Midbrain (tissue), 1 donor: Measurements from ENCODE around the gene DENND11.
A peak's percentile ranks its signal among the peaks of the same experiment; 100 is the strongest.

Source experiments
- DNase-seq: peaks from one replicate; lab custom pipeline; 2025; lab: John Stamatoyannopoulos, UW

DENND11 gene, protein sequence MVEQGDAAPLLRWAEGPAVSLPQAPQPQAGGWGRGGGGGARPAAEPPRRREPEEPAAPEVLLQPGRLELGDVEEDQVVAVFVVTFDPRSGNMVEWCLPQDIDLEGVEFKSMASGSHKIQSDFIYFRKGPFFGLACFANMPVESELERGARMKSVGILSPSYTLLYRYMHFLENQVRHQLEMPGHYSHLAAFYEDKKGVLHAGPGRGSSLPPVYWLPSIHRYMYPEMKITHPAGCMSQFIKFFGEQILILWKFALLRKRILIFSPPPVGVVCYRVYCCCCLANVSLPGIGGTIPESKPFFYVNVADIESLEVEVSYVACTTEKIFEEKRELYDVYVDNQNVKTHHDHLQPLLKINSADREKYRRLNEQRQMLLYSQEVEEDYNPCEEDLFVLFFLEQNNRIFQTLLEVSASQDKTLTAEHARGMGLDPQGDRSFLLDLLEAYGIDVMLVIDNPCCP

DNA sequence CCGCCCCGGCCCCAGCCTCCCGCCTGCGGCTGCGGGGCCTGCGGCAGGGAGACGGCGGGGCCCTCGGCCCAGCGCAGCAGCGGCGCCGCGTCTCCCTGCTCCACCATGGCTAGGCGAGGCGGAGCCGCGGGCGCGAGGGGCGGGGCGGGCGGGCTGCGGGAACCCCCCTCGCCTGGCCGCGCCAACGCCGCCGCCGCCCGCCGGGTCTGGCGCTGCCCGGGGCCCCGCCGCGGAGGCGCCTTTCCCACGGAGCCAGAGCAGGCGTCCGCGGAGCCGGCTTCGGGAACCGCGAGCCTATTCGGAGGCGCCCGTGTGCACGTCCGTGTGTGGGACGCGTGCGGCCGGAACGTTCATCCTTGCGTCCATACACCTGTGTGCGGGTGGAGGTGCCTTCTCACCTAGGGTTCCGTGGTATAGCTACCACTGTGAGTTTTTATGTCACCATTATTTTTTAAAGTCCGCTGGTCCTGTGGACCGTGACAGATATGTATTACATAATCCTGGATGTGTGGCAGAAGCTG is at the start of gene DENND11:
TSS of gene DENND11 (minus strand) at position 120 of the 521 bp plus-strand sequence. CDS start at position 107, 13 bp downstream.
- peak; percentile 51 for DNase-seq

DNA sequence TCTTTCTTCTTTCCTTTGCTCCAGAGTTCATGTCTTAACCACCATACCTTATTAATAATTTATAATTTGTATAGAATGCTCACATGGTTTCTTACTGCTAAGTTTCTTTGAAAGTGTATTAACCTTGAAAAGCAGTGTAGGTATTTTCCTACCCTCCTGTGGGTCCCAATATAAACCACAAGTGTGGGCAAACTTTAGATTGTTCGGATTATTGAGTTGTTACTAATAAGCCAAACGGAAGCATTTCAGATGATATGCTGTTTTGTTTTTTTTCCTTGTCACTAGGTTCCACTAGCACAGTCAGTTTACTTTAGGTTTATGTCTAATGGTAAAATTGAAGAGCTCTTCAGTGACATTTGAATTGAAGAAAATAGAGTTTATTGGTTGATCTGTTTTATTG is 46.4 kb upstream of the DENND11 start:
- DNase-seq: no peak

DNA sequence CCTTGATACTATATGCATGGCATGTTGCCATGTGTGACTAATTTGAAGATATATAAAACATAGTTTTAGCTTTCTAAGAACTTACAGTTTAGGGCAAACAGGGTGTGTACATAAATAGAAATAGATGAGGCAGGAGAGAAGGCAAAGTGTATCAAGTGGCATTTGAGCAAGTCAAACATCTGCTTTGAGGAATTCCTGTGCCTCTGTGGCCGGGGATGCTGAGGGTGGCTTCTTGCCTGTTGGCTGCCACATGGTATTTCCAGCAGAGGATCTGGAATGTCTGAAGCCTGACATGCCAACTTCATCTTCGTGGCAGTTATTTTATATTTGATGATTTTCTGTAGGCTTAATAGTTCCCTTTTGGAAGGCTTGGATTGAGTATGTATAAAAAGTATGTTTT is 42.2 kb upstream of the DENND11 start:
- no peak for DNase-seq

DNA sequence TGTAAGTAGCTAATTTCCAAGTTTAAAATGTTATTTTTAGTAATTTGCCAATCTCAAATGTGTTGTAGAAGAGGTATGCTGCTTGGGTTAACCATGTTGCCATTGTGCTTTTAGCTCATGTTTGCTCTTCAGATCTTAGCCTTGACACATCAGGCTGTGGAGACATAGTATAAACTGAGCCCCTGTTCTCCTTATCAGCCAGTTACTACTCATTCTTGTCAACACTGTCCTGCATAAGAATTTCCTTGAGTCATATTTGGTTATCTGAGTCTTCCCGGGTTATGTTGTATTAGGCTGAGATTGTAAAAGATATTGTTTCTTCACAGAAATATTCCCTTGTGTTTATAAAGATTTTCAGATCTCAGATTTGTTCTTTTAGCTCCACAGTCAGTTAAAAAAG is 40.3 kb upstream of the DENND11 start:
- DNase-seq: no peak

GRCh38 chr7:141739250-141739649 is 37.3 kb upstream of the DENND11 start:
- DNase-seq: no peak

GRCh38 chr7:141738592-141739013 is 36.6 kb upstream of the DENND11 start:
- no peak for DNase-seq

DNA sequence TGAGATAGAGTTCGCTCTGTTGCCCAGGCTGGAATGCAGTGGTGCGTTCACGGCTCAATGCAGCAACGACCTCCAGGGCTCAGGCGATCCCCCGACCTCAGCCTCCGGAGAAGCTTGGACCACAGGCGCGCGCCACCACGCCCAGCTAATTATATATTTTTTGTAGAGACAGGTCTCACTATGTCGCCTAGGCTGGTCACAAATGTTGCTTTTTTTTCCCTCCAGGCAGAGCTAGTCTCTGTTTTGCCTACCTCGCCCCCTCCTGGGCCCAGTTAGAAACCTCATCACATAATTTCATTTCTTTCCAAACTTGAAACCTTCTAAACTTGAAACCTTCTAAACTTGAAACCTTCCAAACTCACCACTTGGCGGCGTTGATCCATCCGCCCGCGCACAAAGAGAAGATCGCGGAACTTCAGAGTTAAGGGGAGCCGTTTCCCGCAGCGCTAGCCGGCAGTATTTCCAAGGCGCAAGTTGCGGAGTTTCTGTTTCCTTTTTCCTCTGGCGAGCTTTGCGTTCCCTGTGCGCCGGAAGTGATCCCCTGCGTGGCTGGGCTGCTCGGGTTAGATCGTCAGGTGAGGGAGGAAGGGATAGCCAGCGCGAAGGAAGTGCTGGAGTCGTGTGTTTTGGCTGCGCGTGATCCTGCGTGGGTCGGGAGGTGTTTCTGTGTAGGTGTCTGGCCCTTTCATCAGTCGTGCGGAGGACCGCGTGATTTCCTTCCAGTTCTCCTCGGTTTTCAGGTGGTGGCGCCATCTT is 36.0 kb upstream of the DENND11 start, which contains the start of gene SSBP1:
TSS of gene SSBP1 (plus strand) at position 523 of the 756 bp plus-strand sequence. CDS start 809 bp downstream, outside the sequence.
- DNase-seq: peak; percentile 95

- no peak for DNase-seq
Measured at GRCh38 chr7:141737118-141737835, 35.3 kb upstream of the DENND11 start.

DNA sequence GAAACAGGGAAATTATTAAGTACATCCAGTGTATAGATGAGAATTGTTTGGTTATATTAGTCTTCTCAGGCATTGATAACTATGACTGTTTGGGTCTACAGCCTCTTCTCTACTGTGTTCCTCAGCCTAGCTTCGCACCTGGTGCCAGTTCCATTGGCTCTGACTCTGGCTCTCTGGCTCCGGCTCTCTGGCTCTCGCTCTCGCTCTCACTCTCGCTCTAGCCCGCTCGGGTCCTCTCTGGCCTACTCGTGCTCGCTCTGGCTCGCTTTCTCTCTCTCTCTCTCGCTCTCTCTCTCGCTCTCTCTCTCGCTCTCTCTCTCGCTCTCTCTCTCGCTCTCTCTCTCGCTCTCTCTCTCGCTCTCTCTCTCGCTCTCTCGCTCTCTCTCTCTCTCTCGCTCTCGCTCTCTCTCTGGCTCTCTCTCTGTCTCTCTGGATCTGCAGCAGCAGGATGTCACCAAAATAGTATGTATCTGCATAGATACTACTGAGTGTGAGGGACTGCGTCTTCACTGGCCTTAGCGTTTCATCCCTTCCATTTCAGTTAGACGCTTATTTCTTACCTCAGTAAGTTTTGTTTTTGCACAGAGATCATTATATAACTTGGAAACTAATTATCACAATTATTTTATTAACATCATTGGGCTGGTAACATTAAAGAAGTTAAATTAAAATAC is 29.6 kb upstream of the DENND11 start:
- DNase-seq: no peak

GRCh38 chr7:141729020-141729419 is 27.1 kb upstream of the DENND11 start:
- DNase-seq: no peak

DNA sequence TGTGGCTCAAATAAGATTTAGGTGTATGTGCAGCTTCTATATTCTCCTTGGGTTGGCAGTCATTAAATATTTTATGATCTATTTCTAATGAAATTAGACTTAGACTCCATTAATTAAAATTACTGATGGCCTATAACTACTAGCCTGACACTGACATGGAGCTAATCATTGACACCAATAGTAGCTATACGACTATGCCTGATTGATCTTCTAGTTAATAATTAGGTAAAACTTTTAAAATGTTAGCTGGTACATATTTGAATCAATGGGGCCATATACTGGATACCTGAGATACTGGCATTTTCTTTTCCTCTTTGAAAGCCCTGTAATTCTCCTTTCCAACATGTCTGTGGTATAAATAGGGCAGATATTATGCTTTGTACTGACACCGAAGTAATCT is 20.6 kb upstream of the DENND11 start:
- no peak for DNase-seq

DNA sequence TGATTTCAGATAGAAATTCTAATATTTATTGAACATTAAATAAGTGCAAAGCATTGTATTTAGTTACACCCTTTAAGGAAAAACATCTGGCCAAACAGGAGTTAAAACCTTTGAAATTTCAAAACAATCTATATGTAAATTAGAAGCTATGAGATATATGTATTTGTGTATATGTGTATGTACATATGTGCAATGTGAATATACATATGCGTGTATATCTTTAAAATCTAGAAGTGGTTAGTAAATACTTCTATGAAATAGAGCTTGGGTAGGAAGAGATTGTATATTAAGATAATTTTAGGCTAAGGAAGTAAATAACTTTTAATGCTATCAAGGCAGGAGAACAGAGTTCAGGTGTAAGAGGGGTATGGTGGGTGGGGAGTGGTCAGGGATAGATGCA is 15.5 kb upstream of the DENND11 start:
- DNase-seq: no peak

DNA sequence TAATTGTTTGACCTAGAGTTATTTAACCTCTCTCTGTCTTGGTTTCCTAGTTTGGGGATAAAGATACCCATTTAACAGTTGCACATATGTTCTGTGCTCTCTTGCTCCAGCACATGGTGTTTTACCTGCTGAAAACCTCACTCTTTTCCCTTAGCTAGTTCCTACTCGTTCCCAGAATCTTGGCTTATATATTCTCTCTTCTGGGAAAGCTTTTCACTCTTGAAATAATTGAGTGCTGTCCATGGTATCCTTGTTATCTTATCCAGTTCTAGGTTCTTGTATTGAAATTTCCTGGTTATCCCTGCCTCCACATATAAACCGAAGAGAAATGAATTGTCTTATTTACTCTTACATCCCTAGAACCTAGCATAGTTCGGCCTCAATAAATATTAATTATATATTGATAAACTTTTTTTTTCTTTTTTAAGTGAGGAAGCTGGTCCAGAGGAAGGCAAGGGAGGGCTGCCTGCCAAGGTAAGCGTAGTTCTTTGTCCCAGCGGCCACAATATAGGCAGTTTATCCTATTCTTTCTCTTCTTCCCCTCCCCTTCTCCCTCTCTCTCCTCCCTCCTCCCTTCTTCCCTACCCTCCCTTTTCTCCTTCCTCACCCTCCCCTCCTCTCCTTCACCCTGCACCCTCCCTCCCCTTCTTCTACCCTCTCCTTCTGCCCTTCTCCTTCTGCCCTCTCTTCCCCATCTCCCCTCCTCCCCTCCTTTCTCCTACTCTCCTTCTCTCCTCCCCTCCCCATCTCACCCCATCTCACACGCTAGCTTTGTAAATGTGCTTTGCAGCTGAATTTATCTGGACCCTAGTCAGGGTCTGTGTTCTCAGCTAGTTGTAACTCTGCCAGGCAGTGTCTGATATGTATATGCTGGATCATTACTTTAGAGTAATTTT is 14.1 kb upstream of the DENND11 start:
- DNase-seq: no peak

DNA sequence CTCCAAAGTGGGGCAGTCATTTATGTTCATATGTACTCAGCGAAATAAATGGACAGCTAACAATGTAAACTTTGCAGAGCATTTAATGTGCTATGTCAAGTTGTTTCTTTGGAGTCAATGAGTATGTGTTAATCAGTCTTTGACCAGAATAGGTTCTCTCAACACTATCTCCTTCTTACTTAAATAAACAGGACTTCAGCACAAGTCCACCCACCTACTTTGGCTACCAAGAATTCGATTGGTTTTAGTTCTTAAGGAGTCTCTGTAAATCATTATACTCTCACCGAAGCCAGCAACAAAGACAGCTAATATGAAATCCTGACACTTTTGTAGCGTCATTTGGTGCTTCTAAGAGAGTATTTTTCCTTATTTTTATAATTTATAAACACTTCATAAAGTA is 13.1 kb upstream of the DENND11 start:
- DNase-seq: no peak

DNA sequence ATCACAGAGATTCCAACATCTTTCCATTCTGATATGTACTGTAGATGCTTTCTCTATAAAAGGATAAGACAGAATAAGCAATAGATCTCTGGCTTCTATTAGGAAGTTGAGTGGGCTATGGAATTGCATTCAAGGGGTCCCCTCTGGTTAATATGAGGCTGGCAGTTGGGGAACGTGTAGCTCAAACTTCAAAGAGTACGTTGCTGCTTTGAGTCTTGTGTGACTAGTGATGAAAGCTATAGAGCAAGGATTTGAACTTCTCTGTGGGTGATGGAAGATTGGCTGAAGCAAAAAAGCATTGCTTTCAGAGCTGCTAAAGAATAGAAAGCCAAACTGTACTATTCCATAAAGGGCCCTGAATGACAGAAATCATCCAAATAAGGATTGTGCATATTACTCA is 12.6 kb upstream of the DENND11 start:
- no peak for DNase-seq

- no peak for DNase-seq
Measured at GRCh38 chr7:141713890-141714289, 11.9 kb upstream of the DENND11 start.

GRCh38 chr7:141712603-141713255 is 10.8 kb upstream of the DENND11 start:
- DNase-seq: no peak

DNA sequence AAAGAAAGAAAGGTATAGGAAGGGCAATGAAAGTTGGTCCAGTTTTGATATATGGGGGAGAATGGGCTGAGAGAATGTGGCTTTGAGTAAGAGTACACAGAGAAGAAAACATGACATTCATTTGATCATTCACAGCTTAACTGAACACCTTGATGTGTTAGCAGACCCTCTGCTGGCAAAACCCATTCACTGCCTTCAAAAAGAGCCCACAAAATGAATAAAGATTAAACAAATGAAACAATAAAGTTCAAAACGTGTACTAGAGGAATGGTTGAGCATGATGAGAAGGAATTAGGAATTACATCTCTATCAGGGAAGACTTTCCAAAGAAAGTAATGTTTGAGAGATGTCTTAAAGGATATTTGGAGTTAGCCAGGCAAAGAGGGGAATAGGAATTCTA is 8.3 kb upstream of the DENND11 start:
- no peak for DNase-seq

- DNase-seq: no peak
Measured at GRCh38 chr7:141709749-141710148, 7.8 kb upstream of the DENND11 start.

DNA sequence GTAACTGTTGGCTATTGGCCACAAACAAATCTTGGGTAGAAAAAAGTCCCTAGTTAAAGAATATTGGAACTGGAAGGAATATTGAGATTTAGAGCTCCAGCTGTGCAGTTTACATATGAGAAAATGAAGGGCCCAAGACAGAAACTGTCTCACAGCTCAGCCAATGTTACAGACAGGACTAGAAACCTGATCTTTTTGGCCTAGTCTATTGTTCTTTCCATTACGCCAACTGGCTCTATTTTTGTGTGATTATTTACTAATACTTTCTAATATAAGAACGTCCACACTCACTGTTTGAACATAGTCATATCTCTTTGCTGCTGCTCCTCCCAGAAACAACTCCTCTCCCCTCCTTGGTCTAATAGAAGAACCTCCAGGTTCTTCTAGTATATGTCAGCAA is 7.4 kb upstream of the DENND11 start:
- no peak for DNase-seq
